ENCODE results near the gene OR1K1. TPM values are rescaled to one million over a fixed set of nuclear protein-coding genes. Genes with fewer than 3 reads are reported as not detected.

OR1K1 gene
- total and polyA plus RNA-seq, 9 of the 15 experiments (the other 6 are each of a cell fraction or from before 2014, with no cell fraction given) = not detected

DNA sequence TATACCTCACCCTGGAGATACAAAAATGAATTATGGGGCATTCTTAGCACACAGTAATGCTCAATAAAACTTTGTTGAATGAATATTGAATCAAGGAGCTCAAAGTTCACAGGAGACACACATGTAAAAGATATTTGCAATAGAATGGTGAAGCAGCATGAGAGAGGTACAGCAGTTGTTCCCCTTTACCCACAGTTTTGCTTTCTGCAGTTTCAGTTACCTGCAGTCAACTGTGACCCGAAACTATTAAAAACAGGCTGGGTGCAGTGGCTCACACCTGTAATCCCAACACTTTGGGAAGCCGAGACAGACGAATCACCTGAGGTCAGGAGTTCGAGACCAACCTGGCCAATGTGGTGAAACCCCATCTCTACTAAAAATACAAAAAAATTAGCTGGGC, 13.6 kb upstream of the OR1K1 start:
- ChIA-PET CTCF (ENCODE audit: low intra/inter-chr PET ratio) (no interaction called here), POLR2A (no interaction called here)
- H3K9ac ChIP-seq (ENCODE audit: insufficient read depth in 1 of 2, low read depth in 2 of 2, low read length in 2 of 2) = no peak overlapping the region
- no peak overlapping the region for H3K27ac ChIP-seq (ENCODE audit: extremely low read depth, low read depth, low read length)
- DNase-seq (ENCODE audit: extremely low read depth in 1 of 4, low spot score in 3 of 4) (no peak), FAIRE-seq (no peak), ATAC-seq (no peak)
- H4K20me1 ChIP-seq (replicated peaks; ENCODE audit: control insufficient read depth, insufficient read depth, low read length) = no peaks in the 10 kb centered on the region
- WGBS (ENCODE audit: insufficient coverage, low coverage, missing lambda C conversion rate) = 2% methylated on average over 4 of the region's 4 CpGs
- H3K9me3 ChIP-seq (replicated peaks; ENCODE audit: control insufficient read depth, insufficient read depth, low read depth, low read length) = no peaks in the 10 kb centered on the region
- no peaks in the 10 kb centered on the region; a peak in 1 of 5 replicates for H3K4me1 ChIP-seq (replicated peaks in 1 of 2; ENCODE audit: control insufficient read depth in 2 of 2, insufficient read depth in 2 of 2, low read length in 2 of 2)
- in situ Hi-C loops (cut with MboI) = no loop called here
- H3K9me1 ChIP-seq (ENCODE audit: control insufficient read depth, insufficient read depth, low read length) = no peaks in the 10 kb centered on the region
- no peaks in the 10 kb centered on the region for H3K79me2 ChIP-seq (ENCODE audit: control insufficient read depth, insufficient read depth, low read length)
- no peak overlapping the region for H2AFZ ChIP-seq (ENCODE audit: low read depth, low read length)
- intact Hi-C loops (cut with micrococcal nuclease) = no loop called here
- no TSS peak for BruUV-seq (replicated peaks)
- H3K4me3 ChIP-seq = no peak overlapping the region
- no peaks in the 10 kb centered on the region for H3K36me3 ChIP-seq (ENCODE audit: control insufficient read depth, insufficient read depth, low read length)
- no peak overlapping the region for H3K4me2 ChIP-seq (ENCODE audit: insufficient read depth, low read length)
- peaks cover 18 to 25% of the 10 kb centered on the region in 2 experiments for H3K27me3 ChIP-seq (ENCODE audit: control insufficient read depth in 2 of 2, insufficient read depth in 2 of 2, low read length in 2 of 2)
- TF ChIP-seq C11orf30 (IDR thresholded peaks at IDR 0.05; ENCODE audit: low read depth) = no peak
- TF ChIP-seq SREBF1 (IDR thresholded peaks at IDR 0.05; ENCODE audit: borderline replicate concordance, low read depth, low read length) = no peak
- TF ChIP-seq MAFF (IDR thresholded peaks at IDR 0.05; ENCODE audit: low read length) = no peak
- TF ChIP-seq NELFE (IDR thresholded peaks at IDR 0.05; ENCODE audit: insufficient read depth, insufficient read length) = no peak
- no peak for TF ChIP-seq PYGO2 (tag; IDR thresholded peaks at IDR 0.05)
- no peak for TF ChIP-seq ZNF134 (CRISPR knock-in tag; conservative IDR thresholded peaks at IDR 0.05)
- TF ChIP-seq TAF15 (IDR thresholded peaks at IDR 0.05; ENCODE audit: low read depth, low read length) = no peak
- no peak for TF ChIP-seq SAP30 (IDR thresholded peaks at IDR 0.05; ENCODE audit: borderline replicate concordance, insufficient read depth, low read depth, low read length, poor library complexity, severe bottlenecking)
- TF ChIP-seq ZNF507 (tag; conservative IDR thresholded peaks at IDR 0.05) = no peak
- TF ChIP-seq, protein P1, sequence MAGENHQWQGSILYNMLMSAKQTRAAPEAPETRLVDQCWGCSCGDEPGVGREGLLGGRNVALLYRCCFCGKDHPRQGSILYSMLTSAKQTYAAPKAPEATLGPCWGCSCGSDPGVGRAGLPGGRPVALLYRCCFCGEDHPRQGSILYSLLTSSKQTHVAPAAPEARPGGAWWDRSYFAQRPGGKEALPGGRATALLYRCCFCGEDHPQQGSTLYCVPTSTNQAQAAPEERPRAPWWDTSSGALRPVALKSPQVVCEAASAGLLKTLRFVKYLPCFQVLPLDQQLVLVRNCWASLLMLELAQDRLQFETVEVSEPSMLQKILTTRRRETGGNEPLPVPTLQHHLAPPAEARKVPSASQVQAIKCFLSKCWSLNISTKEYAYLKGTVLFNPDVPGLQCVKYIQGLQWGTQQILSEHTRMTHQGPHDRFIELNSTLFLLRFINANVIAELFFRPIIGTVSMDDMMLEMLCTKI (IDR thresholded peaks at IDR 0.05; ENCODE audit: partially characterized antibody) = no peak
- no peak for TF ChIP-seq MBD2 (IDR thresholded peaks at IDR 0.05; ENCODE audit: borderline replicate concordance, low read depth)
- TF ChIP-seq SRSF7 (optimal IDR thresholded peaks at IDR 0.05; ENCODE audit: low read depth, low read length) = no peak
- no peak for TF ChIP-seq POLR2AphosphoS5 (IDR thresholded peaks at IDR 0.05; ENCODE audit: control insufficient read depth, insufficient read depth, low read depth, low read length)
- TF ChIP-seq, protein P2, sequence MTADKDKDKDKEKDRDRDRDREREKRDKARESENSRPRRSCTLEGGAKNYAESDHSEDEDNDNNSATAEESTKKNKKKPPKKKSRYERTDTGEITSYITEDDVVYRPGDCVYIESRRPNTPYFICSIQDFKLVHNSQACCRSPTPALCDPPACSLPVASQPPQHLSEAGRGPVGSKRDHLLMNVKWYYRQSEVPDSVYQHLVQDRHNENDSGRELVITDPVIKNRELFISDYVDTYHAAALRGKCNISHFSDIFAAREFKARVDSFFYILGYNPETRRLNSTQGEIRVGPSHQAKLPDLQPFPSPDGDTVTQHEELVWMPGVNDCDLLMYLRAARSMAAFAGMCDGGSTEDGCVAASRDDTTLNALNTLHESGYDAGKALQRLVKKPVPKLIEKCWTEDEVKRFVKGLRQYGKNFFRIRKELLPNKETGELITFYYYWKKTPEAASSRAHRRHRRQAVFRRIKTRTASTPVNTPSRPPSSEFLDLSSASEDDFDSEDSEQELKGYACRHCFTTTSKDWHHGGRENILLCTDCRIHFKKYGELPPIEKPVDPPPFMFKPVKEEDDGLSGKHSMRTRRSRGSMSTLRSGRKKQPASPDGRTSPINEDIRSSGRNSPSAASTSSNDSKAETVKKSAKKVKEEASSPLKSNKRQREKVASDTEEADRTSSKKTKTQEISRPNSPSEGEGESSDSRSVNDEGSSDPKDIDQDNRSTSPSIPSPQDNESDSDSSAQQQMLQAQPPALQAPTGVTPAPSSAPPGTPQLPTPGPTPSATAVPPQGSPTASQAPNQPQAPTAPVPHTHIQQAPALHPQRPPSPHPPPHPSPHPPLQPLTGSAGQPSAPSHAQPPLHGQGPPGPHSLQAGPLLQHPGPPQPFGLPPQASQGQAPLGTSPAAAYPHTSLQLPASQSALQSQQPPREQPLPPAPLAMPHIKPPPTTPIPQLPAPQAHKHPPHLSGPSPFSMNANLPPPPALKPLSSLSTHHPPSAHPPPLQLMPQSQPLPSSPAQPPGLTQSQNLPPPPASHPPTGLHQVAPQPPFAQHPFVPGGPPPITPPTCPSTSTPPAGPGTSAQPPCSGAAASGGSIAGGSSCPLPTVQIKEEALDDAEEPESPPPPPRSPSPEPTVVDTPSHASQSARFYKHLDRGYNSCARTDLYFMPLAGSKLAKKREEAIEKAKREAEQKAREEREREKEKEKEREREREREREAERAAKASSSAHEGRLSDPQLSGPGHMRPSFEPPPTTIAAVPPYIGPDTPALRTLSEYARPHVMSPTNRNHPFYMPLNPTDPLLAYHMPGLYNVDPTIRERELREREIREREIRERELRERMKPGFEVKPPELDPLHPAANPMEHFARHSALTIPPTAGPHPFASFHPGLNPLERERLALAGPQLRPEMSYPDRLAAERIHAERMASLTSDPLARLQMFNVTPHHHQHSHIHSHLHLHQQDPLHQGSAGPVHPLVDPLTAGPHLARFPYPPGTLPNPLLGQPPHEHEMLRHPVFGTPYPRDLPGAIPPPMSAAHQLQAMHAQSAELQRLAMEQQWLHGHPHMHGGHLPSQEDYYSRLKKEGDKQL (CRISPR knock-in tag; IDR thresholded peaks at IDR 0.05; ENCODE audit: borderline replicate concordance) = no peak
- TF ChIP-seq PURB (CRISPR knock-in tag; IDR thresholded peaks at IDR 0.05; ENCODE audit: low read depth) = no peak
- TF ChIP-seq MED1 (CRISPR knock-in tag; IDR thresholded peaks at IDR 0.05; ENCODE audit: borderline replicate concordance) = no peak
